Measurements from ENCODE around the gene IRAK2.

The IRAK2 gene

GRCh38 chr3:10198226-10198625 is 33.5 kb downstream of the IRAK2 start:
- H3K4me3 ChIP-seq (ENCODE audit: low read depth, low read length): no peak overlapping the region
- ChIA-PET POLR2A (no interaction called here), CTCF (no interaction called here)
- no peak for TF ChIP-seq CTCF (IDR thresholded peaks at IDR 0.05; ENCODE audit: insufficient read depth, low read length, missing control alignments)
- DNase-seq (ENCODE audit: low read depth, low spot score): no peak

GRCh38 chr3:10198761-10199649 is 34.3 kb downstream of the IRAK2 start:
- peak; percentile 37 for DNase-seq (ENCODE audit: low read depth, low spot score)
- TF ChIP-seq CTCF (IDR thresholded peaks at IDR 0.05; ENCODE audit: insufficient read depth, low read length, missing control alignments): no peak
- POLR2A ChIA-PET: no interaction called here
- CTCF ChIA-PET: no interaction called here
- H3K4me3 ChIP-seq (ENCODE audit: low read depth, low read length): no peak overlapping the region

- TF ChIP-seq CTCF (IDR thresholded peaks at IDR 0.05; ENCODE audit: insufficient read depth, low read length, missing control alignments): no peak
- ChIA-PET POLR2A (interaction anchor here (1.2 to 1.3 kb wide), 2 partner anchors 10 to 44 kb away, joined by 3 read pairs; partner anchors contain the start of gene TATDN2), CTCF (interaction anchor here (7.2 kb wide), 1 partner anchor 12 kb away, joined by 68 read pairs; no protein-coding TSS in a partner anchor)
- H3K4me3 ChIP-seq (ENCODE audit: low read depth, low read length): no peak overlapping the region
- no peak for DNase-seq (ENCODE audit: low read depth, low spot score)
Measured at GRCh38 chr3:10204921-10205320, 40.2 kb downstream of the IRAK2 start.

GRCh38 chr3:10205451-10206165 is 40.9 kb downstream of the IRAK2 start:
- H3K4me3 ChIP-seq (ENCODE audit: low read depth, low read length): no peak overlapping the region
- TF ChIP-seq CTCF (IDR thresholded peaks at IDR 0.05; ENCODE audit: insufficient read depth, low read length, missing control alignments): no peak
- DNase-seq (ENCODE audit: low read depth, low spot score): no peak
- ChIA-PET CTCF (interaction anchor here (1.3 to 7.2 kb wide), 2 partner anchors 13 to 18 kb away, joined by 4 to 68 read pairs; no protein-coding TSS in a partner anchor), POLR2A (interaction anchor here (0.6 to 1.3 kb wide), 4 partner anchors 11 to 46 kb away, joined by 3 to 4 read pairs (median 3); partner anchors contain the start of gene TATDN2)

- no peak for DNase-seq (ENCODE audit: low read depth, low spot score)
- ChIA-PET POLR2A (interaction anchor here (1.0 kb wide), 1 partner anchor 14 kb away, joined by 4 read pairs; no protein-coding TSS in a partner anchor), CTCF (interaction anchor here (1.3 to 7.2 kb wide), 2 partner anchors 14 to 18 kb away, joined by 4 to 68 read pairs; no protein-coding TSS in a partner anchor)
- TF ChIP-seq CTCF (IDR thresholded peaks at IDR 0.05; ENCODE audit: insufficient read depth, low read length, missing control alignments): no peak
- no peak overlapping the region for H3K4me3 ChIP-seq (ENCODE audit: low read depth, low read length)
Measured at GRCh38 chr3:10206166-10206511, 41.4 kb downstream of the IRAK2 start.

All from AG04449 (cell line).